Measurements from ENCODE around the gene NCOA3.

The NCOA3 gene

DNA sequence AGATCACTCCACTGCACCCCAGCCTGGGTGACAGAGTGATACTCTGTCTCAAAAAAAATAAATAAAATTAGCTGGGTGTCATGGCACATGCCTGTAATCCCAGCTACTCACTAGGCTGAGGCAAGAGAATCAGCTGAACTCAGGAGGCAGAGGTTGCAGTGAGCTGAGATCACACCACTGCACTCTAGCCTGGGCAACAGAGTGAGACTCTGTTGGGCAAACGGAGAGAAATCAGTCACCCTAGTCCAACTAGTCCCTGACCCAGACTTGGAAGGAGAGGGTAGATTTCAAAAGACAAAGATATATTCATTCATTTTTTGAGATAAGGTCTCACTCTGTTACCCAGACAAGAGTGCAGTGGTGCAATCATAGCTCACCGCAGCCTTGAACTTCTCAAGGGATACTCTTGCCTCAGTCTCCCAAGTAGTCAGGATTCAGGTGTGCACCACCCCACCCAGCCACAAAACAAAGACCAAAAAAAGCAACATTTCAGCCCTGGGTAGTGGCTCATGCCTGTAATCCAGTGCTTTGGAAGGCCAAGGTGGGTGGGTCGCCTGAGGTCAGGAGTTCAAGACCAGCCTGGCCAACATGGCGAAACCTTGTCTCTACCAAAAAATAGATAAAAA lies 26.2 kb upstream of the NCOA3 start:
- TF ChIP-seq, protein P1, sequence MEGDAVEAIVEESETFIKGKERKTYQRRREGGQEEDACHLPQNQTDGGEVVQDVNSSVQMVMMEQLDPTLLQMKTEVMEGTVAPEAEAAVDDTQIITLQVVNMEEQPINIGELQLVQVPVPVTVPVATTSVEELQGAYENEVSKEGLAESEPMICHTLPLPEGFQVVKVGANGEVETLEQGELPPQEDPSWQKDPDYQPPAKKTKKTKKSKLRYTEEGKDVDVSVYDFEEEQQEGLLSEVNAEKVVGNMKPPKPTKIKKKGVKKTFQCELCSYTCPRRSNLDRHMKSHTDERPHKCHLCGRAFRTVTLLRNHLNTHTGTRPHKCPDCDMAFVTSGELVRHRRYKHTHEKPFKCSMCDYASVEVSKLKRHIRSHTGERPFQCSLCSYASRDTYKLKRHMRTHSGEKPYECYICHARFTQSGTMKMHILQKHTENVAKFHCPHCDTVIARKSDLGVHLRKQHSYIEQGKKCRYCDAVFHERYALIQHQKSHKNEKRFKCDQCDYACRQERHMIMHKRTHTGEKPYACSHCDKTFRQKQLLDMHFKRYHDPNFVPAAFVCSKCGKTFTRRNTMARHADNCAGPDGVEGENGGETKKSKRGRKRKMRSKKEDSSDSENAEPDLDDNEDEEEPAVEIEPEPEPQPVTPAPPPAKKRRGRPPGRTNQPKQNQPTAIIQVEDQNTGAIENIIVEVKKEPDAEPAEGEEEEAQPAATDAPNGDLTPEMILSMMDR (IDR thresholded peaks at IDR 0.05; ENCODE audit: control insufficient read depth, insufficient read depth, low read depth, low read length, missing control alignments): no peak
- no peak overlapping the region for H3K4me3 ChIP-seq (ENCODE audit: control insufficient read depth, low read depth, low read length)
- DNase-seq (ENCODE audit: low read depth): no peak

GRCh38 chr20:47476452-47476851 lies 25.2 kb upstream of the NCOA3 start:
- no peak overlapping the region for H3K4me3 ChIP-seq (ENCODE audit: control insufficient read depth, low read depth, low read length)
- no peak for DNase-seq (ENCODE audit: low read depth)
- TF ChIP-seq, protein P1 (IDR thresholded peaks at IDR 0.05; ENCODE audit: control insufficient read depth, insufficient read depth, low read depth, low read length, missing control alignments): no peak

- DNase-seq (ENCODE audit: low read depth): no peak
- H3K4me3 ChIP-seq (ENCODE audit: control insufficient read depth, low read depth, low read length): no peak overlapping the region
- TF ChIP-seq, protein P1 (IDR thresholded peaks at IDR 0.05; ENCODE audit: control insufficient read depth, insufficient read depth, low read depth, low read length, missing control alignments): no peak
These were observed 22.6 kb upstream of the NCOA3 start for GRCh38 chr20:47479093-47479492.

DNA sequence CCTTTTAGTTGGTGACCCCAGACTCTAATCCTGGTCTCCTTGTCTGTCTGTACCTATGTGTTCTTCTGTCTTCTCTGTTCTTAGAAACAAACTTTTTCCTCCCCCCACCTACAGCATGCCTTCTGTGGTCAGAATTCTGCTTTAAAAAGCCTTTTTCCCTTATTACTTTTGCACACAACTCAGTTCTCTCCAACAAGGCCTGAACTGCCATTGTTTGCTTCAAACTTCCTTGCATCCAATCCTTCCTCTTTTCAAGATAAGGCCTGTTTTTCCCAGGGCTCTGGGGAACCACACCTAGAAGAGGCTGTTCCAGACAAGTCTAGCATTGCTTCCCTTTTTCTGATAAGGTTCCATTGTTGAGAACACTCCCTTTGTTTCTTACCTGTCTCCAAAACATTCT lies 22.2 kb upstream of the NCOA3 start:
- no peak for DNase-seq (ENCODE audit: low read depth)
- TF ChIP-seq, protein P1 (IDR thresholded peaks at IDR 0.05; ENCODE audit: control insufficient read depth, insufficient read depth, low read depth, low read length, missing control alignments): no peak
- no peak overlapping the region for H3K4me3 ChIP-seq (ENCODE audit: control insufficient read depth, low read depth, low read length)

GRCh38 chr20:47480239-47480638 lies 21.4 kb upstream of the NCOA3 start:
- H3K4me3 ChIP-seq (ENCODE audit: control insufficient read depth, low read depth, low read length): no peak overlapping the region
- TF ChIP-seq, protein P1 (IDR thresholded peaks at IDR 0.05; ENCODE audit: control insufficient read depth, insufficient read depth, low read depth, low read length, missing control alignments): no peak
- DNase-seq (ENCODE audit: low read depth): no peak

DNA sequence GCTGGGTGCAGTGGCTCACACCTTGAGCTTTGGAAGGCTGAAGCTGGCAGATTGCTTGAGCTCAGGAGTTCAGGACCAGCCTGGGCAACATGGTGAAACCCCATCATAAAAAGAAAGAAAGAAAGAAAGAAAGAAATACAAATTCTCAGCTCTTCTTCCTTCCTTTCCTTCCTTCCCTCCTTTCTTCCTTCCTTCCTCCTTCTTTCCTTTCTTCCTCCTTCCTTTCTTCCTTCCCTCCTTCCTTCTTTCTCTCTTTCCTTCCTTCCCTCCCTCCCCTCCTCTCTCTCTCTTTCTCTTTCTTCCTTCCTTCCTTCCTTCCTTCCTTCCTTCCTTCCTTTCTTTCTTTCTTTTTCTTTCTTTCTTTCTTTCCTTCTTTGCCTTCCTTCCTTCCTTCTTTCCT lies 21.0 kb upstream of the NCOA3 start:
- DNase-seq (ENCODE audit: low read depth): no peak
- no peak overlapping the region for H3K4me3 ChIP-seq (ENCODE audit: control insufficient read depth, low read depth, low read length)
- TF ChIP-seq, protein P1 (IDR thresholded peaks at IDR 0.05; ENCODE audit: control insufficient read depth, insufficient read depth, low read depth, low read length, missing control alignments): no peak
